Thymus (tissue), 11 donors: ENCODE measurements around the gene SYNDIG1. TPM values are rescaled to one million over a fixed set of nuclear protein-coding genes. Genes with fewer than 3 reads are reported as not detected.

Experiments
- DNase-seq, 9 donors: peaks; one replicate each; pipeline ENCODE4 v3.0.0-alpha.2; 2013; ENCODE audit warnings: low spot score in 9 of 9, low read depth in 6 of 9, missing footprints in 1 of 9
- H3K27ac ChIP-seq, 2 donors: one replicate each; pipeline ENCODE4 v1.5.1; 2013; ENCODE audit warnings: control low read depth in 1 of 2, low read depth in 1 of 2, low read length in 1 of 2, mild to moderate bottlenecking in 1 of 2, moderate library complexity in 1 of 2
- H3K27me3 ChIP-seq, 2 donors: one replicate each; pipeline ENCODE4 v1.5.1; 2013; ENCODE audit warnings: low read length in 1 of 2; ENCODE audit not compliant: control insufficient read depth in 2 of 2, insufficient read depth in 1 of 2
- H3K36me3 ChIP-seq, 2 donors: one replicate each; pipeline ENCODE4 v1.5.1; 2013; ENCODE audit warnings: low read length in 1 of 2, mild to moderate bottlenecking in 1 of 2, moderate library complexity in 1 of 2; ENCODE audit not compliant: control insufficient read depth in 2 of 2, insufficient read depth in 2 of 2
- H3K4me1 ChIP-seq, 2 donors: one replicate each; pipeline ENCODE4 v1.5.1; 2013; ENCODE audit warnings: low read length in 2 of 2; ENCODE audit not compliant: control insufficient read depth in 2 of 2, insufficient read depth in 2 of 2
- H3K4me3 ChIP-seq, 2 donors: one replicate each; pipeline ENCODE4 v1.5.1; 2013; ENCODE audit warnings: low read length in 2 of 2, control low read depth in 1 of 2, mild to moderate bottlenecking in 1 of 2
- H3K9me3 ChIP-seq, 2 donors: one replicate each; pipeline ENCODE4 v1.5.1; 2013; ENCODE audit warnings: low read length in 1 of 2, mild to moderate bottlenecking in 1 of 2; ENCODE audit not compliant: control insufficient read depth in 2 of 2, insufficient read depth in 1 of 2
- WGBS: extraction: QIAGEN DNeasy Blood & Tissue Kit; methylation state at CpG from one replicate; pipeline ENCODE4 v1.1.7; 2013; 5-methylcytosine and 5-hydroxymethylcytosine counted together
- polyA plus RNA-seq: library from polyadenylated mRNA; stranded (reverse); fragments of 200-250 nt; gene quantifications from one replicate; pipeline ENCODE4 v1.2.3, GENCODE V29; 2013
- total RNA-seq: library from RNA; stranded (reverse); fragments of 120-200 nt; gene quantifications from one replicate; pipeline ENCODE4 v1.2.4, GENCODE V29; 2013
- donor health status: healthy.

The SYNDIG1 gene
- total and polyA plus RNA-seq, 2 donors: 0.41 to 3.2 TPM

DNA sequence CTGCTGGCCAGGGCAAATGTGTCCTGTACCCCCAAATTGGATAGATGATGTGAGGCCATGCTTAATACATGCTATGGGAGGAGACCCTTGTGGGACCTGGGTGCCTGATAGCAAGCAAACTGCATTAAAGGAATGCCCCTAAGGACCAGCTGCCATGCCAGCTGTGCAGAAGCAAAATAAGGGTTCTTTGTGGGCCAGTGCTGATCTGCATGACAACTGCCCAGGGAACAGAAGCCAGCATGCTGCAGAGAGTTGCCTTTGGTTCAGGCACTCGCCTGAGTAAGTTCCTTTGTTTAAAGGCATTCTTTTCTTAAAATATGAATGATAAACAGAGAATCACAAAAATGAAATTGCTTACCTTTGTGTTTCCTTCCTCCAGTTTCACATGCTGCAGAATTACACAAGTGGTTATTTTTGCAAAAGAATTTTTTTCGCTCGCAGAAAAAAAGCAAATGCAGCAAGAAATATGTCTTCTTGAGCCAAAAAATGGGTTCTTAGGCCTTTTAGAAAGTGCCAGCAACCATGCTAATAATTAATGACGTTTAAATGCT, 6.9 kb upstream of the SYNDIG1 start:
- 82% methylated on average over 4 of the region's 4 CpGs for WGBS
- H3K4me3 ChIP-seq: no peak overlapping the region
- H3K9me3 ChIP-seq: no peaks in the 10 kb centered on the region
- peaks cover 0 to 26% of the 10 kb centered on the region in 2 donors for H3K27me3 ChIP-seq
- DNase-seq: no peak
- no peak overlapping the region for H3K27ac ChIP-seq
- no peaks in the 10 kb centered on the region for H3K36me3 ChIP-seq
- peaks cover 0 to 4% of the 10 kb centered on the region in 2 donors for H3K4me1 ChIP-seq

DNA sequence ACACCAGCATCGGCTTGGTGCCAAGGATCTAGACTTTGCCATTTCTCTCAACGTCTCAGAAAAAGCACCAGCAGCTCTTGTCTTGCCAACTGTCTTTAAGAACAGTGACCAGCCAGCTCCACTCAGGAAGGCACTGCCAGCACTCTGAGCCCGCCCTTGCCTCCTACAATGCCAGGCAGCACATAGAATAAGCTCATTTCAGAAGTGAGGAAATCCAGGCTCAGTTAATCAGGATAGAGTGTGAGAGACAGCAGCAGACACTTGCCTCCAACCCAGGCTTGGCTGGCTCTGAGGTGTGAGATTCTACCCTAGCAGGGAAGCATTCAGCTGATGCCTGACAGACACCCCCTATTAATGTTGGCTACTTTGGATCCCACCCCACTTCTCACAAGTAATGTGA, 4.3 kb upstream of the SYNDIG1 start:
- no peak overlapping the region for H3K27ac ChIP-seq
- peaks cover 8 to 19% of the 10 kb centered on the region in 2 donors for H3K4me1 ChIP-seq
- peaks cover 0 to 1% of the 10 kb centered on the region in 2 donors for H3K9me3 ChIP-seq
- DNase-seq: no peak
- peaks cover 19 to 52% of the 10 kb centered on the region in 2 donors for H3K27me3 ChIP-seq
- WGBS: 93% methylated on average over 3 of the region's 3 CpGs
- no peaks in the 10 kb centered on the region for H3K36me3 ChIP-seq
- no peak overlapping the region for H3K4me3 ChIP-seq

DNA sequence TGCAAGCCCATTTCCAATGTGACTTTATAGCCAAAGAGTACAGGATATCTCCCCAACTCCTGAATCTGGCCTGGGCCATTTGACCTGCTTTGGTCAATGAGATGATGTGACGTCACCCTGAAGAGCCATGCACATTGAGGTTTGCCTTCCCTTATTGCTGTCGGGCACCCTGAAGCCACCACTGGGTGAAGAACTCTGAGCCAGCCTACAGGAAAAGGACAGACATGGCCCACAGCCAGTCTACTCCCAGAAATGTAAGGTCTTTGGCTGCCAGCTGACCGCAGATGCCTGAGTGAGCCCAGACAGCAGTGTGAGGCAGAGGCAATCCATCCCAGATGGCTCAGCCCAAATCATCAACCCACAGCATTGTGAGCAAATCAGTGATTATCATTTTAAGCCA, 3.7 kb upstream of the SYNDIG1 start:
- Histone ChIP-seq H3K27ac (no peak overlapping the region), H3K4me1 (peaks cover 13 to 25% of the 10 kb centered on the region in 2 donors), H3K4me3 (no peak overlapping the region), H3K27me3 (peaks cover 25 to 58% of the 10 kb centered on the region in 2 donors), H3K9me3 (peaks cover 0 to 1% of the 10 kb centered on the region in 2 donors), H3K36me3 (no peaks in the 10 kb centered on the region)
- WGBS: 97% methylated on average over 3 of the region's 3 CpGs
- no peak for DNase-seq

DNA sequence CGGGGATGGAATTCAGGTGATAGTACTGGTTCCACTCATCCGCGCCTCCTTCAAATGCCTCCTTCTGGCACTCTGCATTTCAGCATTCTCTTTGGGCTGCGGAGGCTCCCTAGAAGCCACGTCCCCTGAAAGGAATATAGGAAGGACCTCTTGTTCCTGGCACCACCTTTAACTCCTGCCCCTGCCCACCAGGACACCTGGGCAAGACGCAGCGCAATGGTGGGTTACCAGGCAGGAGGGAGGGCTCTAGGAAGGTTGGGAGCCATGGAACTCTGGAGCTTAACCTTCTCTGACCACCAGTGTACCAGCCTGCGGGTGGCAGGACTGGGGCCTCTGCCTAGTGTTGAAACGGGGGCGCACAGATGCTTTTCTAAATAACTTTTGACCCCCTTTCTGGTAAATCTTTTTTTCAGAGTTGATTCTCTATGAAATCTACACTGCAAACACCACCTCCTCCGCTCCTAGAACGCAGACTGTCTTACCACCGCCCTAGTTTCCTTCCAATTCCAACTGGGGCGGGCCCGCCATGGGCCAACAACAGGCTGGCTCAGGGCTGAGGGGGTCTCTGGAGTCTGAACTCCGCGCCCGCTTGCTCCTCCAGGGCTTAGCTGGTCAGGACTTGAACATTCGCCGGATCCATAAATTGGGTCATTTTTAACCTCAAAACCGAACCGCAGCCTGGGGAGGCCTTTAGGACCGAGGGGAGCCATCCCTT, 871 bp upstream of the SYNDIG1 start:
- Histone ChIP-seq H3K4me3 (no peak overlapping the region), H3K36me3 (no peaks in the 10 kb centered on the region), H3K9me3 (peaks cover 0 to 1% of the 10 kb centered on the region in 2 donors), H3K27ac (no peak overlapping the region), H3K4me1 (peaks cover 16 to 31% of the 10 kb centered on the region in 2 donors), H3K27me3 (peaks cover 32 to 82% of the 10 kb centered on the region in 2 donors)
- 48% methylated on average over 23 of the region's 23 CpGs for WGBS
- no peak for DNase-seq

GRCh38 chr20:24469894-24470745, 691 bp downstream of the SYNDIG1 start:
- Histone ChIP-seq H3K9me3 (peaks cover 0 to 1% of the 10 kb centered on the region in 2 donors), H3K4me3 (peak overlapping the region; percentile 30 to 46), H3K36me3 (no peaks in the 10 kb centered on the region), H3K27ac (no peak overlapping the region), H3K4me1 (peaks cover 16 to 31% of the 10 kb centered on the region in 2 donors), H3K27me3 (peaks cover 32 to 74% of the 10 kb centered on the region in 2 donors)
- WGBS: 2% methylated on average over 62 of the region's 62 CpGs
- peak in 1 of 9 donors; percentile 24 for DNase-seq

- peaks cover 0 to 1% of the 10 kb centered on the region in 2 donors for H3K9me3 ChIP-seq
- DNase-seq: peak in 1 of 9 donors; percentile 40
- H3K27me3 ChIP-seq: peaks cover 32 to 67% of the 10 kb centered on the region in 2 donors
- H3K27ac ChIP-seq: no peak overlapping the region
- 4% methylated on average over 56 of the region's 56 CpGs for WGBS
- H3K4me3 ChIP-seq: peak overlapping the region; percentile 30 to 46
- peaks cover 16 to 31% of the 10 kb centered on the region in 2 donors for H3K4me1 ChIP-seq
- H3K36me3 ChIP-seq: no peaks in the 10 kb centered on the region
Observed at GRCh38 chr20:24470746-24471582, 1.5 kb downstream of the SYNDIG1 start.

DNA sequence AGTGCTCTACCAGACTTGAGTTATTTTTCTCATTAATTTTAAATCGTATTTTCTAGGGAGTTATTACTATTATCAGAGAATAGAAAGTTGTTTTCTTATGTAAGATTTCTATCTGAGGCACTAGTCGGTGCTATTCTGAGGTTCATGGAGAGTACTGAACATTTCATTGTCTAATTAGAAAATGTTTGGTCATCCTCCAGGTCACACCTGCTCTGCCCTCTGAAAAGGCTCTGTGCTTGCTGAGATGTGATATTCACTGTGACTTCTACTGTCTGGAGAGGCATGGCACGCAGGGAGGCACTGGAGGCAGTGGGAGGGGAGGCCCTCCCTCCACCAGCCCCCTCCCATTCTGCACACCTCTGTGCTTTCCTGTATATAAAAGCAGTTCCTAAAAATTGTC, 3.0 kb downstream of the SYNDIG1 start:
- peaks cover 16 to 28% of the 10 kb centered on the region in 2 donors for H3K4me1 ChIP-seq
- no peak overlapping the region for H3K4me3 ChIP-seq
- H3K9me3 ChIP-seq: peaks cover 0 to 1% of the 10 kb centered on the region in 2 donors
- DNase-seq: no peak
- H3K27me3 ChIP-seq: peaks cover 32 to 57% of the 10 kb centered on the region in 2 donors
- no peaks in the 10 kb centered on the region for H3K36me3 ChIP-seq
- H3K27ac ChIP-seq: no peak overlapping the region
- WGBS: 95% methylated on average over 3 of the region's 3 CpGs

DNA sequence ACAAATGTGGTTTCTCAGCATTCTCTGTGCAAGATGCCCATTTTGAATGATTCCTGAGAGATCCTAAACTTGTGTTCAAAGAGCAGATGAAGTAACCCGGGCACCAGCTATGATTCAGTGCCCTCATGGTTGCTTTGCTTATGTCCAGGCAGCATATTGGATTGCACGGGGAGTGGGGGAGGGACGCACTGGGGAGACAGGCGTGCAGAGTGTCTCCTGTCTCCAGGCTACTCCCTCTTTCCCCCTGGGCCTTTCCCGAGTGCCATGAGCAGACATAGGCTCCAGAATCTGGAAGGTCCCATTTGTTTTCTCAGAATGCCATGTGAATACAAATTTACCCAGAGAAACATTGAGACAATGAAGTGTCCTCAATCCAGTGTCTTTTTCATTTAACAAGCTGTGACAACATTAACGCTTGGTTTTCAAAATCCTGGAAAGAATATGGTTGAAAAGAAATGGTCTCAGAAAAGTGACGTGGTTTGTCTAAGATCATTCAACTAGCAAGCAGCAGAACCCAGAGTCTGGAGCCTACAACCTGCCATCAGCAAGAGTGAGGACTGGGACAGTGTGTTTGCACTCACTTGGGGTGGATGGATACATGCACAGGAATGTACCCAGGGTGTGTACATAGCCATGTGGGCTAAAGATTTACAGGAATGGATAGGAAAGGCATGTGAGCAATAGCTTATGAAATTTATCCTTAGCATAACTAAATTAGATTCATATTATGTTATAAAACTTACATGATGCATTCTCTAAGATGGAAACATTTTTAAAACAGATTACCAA, 4.2 kb downstream of the SYNDIG1 start:
- Histone ChIP-seq H3K9me3 (peaks cover 0 to 1% of the 10 kb centered on the region in 2 donors), H3K27ac (no peak overlapping the region), H3K27me3 (peaks cover 28 to 45% of the 10 kb centered on the region in 2 donors), H3K4me3 (no peak overlapping the region), H3K36me3 (no peaks in the 10 kb centered on the region), H3K4me1 (peaks cover 16 to 21% of the 10 kb centered on the region in 2 donors)
- DNase-seq: no peak
- 97% methylated on average over 7 of the region's 7 CpGs for WGBS
